ENCODE data around the gene CD40.

DNA sequence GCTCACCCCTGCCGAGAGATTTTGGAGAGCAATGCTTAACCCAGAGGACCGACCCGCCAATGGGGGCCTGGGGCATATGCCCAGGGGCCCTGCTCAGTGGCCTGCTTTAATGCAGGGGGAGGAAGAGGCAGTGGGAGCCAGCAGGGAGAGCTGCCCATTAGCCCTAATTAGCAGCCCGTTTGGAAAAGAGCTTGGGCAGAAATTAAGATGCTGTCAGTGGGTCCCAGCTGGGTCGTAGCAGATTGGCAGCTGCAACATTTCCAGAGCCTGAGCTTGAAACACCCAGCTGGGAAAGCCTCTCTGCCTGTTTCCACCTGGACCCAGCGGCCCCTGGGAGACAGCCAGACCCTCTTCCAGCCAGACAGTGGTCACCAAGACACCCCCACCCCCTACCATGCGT lies 39.5 kb downstream of the CD40 start:
- TF ChIP-seq, protein P1, sequence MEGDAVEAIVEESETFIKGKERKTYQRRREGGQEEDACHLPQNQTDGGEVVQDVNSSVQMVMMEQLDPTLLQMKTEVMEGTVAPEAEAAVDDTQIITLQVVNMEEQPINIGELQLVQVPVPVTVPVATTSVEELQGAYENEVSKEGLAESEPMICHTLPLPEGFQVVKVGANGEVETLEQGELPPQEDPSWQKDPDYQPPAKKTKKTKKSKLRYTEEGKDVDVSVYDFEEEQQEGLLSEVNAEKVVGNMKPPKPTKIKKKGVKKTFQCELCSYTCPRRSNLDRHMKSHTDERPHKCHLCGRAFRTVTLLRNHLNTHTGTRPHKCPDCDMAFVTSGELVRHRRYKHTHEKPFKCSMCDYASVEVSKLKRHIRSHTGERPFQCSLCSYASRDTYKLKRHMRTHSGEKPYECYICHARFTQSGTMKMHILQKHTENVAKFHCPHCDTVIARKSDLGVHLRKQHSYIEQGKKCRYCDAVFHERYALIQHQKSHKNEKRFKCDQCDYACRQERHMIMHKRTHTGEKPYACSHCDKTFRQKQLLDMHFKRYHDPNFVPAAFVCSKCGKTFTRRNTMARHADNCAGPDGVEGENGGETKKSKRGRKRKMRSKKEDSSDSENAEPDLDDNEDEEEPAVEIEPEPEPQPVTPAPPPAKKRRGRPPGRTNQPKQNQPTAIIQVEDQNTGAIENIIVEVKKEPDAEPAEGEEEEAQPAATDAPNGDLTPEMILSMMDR (IDR thresholded peaks at IDR 0.05) = no peak
- TF ChIP-seq POLR2A (IDR thresholded peaks at IDR 0.05) (no peak), POLR2AphosphoS5 (IDR thresholded peaks at IDR 0.05) (no peak)

Data from upper lobe of left lung (tissue), 4 donors.